Hepatocyte (in vitro differentiated cells): Measurements from ENCODE around the gene VAV3. TPM values are rescaled to one million over a fixed set of nuclear protein-coding genes. Genes with fewer than 3 reads are reported as not detected.

ENCODE experiments used
- DNase-seq: peaks from one replicate; pipeline ENCODE4 v3.0.0-alpha.2; 2016; ENCODE audit warnings: low spot score
- H2AFZ ChIP-seq: fragments of 200-600 bp; sonication (generic); 2 replicates; pipeline ENCODE4 v1.6.0; 2016; ENCODE audit warnings: antibody characterized with exemption, mild to moderate bottlenecking
- H3K27ac ChIP-seq: fragments of 200-600 bp; sonication (generic); 2 replicates; pipeline ENCODE4 v1.5.1; 2016; ENCODE audit warnings: mild to moderate bottlenecking
- H3K27me3 ChIP-seq: fragments of 200-600 bp; sonication (generic); 2 replicates; pipeline ENCODE4 v1.6.1; 2016
- H3K36me3 ChIP-seq: fragments of 200-600 bp; sonication (generic); replicated peaks from 2 replicates; pipeline ENCODE4 v1.5.1; 2016; ENCODE audit warnings: low read depth; ENCODE audit not compliant: insufficient read depth
- H3K4me1 ChIP-seq: fragments of 200-600 bp; sonication (generic); 2 replicates; pipeline ENCODE4 v1.5.1; 2016; ENCODE audit warnings: mild to moderate bottlenecking, moderate library complexity; ENCODE audit not compliant: insufficient read depth
- H3K4me2 ChIP-seq: fragments of 200-600 bp; sonication (generic); 2 replicates; pipeline ENCODE4 v1.6.0; 2016
- H3K4me3 ChIP-seq: fragments of 200-600 bp; sonication (generic); 2 replicates; pipeline ENCODE4 v1.5.1; 2016; ENCODE audit warnings: mild to moderate bottlenecking
- H3K79me2 ChIP-seq: fragments of 200-600 bp; sonication (generic); 2 replicates; pipeline ENCODE4 v1.6.0; 2017; ENCODE audit warnings: mild to moderate bottlenecking
- H3K9me2 ChIP-seq: fragments of 200-600 bp; sonication (generic); replicated peaks from 2 replicates; pipeline ENCODE4 v1.6.0; 2017; ENCODE audit warnings: mild to moderate bottlenecking; ENCODE audit not compliant: insufficient read depth
- H3K9me3 ChIP-seq: fragments of 200-600 bp; sonication (generic); 2 replicates; pipeline ENCODE4 v1.5.1; 2016; ENCODE audit warnings: low read depth, mild to moderate bottlenecking
- H4K20me1 ChIP-seq: fragments of 200-600 bp; sonication (generic); 2 replicates; pipeline ENCODE4 v1.6.0; 2016; ENCODE audit warnings: mild to moderate bottlenecking; ENCODE audit not compliant: insufficient read depth, poor library complexity, severe bottlenecking
- EZH2 ChIP-seq: fragments of 200-600 bp; sonication (generic); IDR thresholded peaks from 2 replicates; pipeline ENCODE4 v1.6.1; 2016; ENCODE audit warnings: antibody characterized with exemption, mild to moderate bottlenecking, borderline replicate concordance
- EZH2phosphoT487 ChIP-seq: fragments of 200-600 bp; sonication (generic); IDR thresholded peaks from one replicate; pipeline ENCODE4 v1.6.1; 2018; ENCODE audit warnings: antibody characterized with exemption, mild to moderate bottlenecking, low read depth, moderate library complexity; ENCODE audit not compliant: unreplicated experiment, severe bottlenecking
- WGBS: methylation state at CpG from one replicate; pipeline ENCODE4 v1.1.6; 2016; ENCODE audit warnings: low lambda C conversion rate; ENCODE audit errors: missing lambda C conversion rate; 5-methylcytosine and 5-hydroxymethylcytosine counted together
- polyA plus RNA-seq: library from polyadenylated mRNA; unstranded; fragments of >200 nt; fragmentation: Nextera tagmentation; extraction: Ambion mirVana; gene quantifications from 2 replicates; pipeline ENCODE4 v1.2.1, GENCODE V29; 2016
- total RNA-seq: library from RNA; depleted of rRNA; stranded (reverse); fragments of >200 nt; gene quantifications from 2 replicates; pipeline ENCODE4 v1.2.3, GENCODE V29; 2014
- TF ChIP-seq, protein P1 (sequence below): fragments of 200-600 bp; sonication (generic); IDR thresholded peaks from 2 replicates; pipeline ENCODE4 v1.5.1; 2016; ENCODE audit warnings: antibody characterized with exemption, mild to moderate bottlenecking; ENCODE audit not compliant: poor library complexity

The VAV3 gene
- total and polyA plus RNA-seq, 2 experiments from 2014 or later = 12.3 to 40.5 TPM

DNA sequence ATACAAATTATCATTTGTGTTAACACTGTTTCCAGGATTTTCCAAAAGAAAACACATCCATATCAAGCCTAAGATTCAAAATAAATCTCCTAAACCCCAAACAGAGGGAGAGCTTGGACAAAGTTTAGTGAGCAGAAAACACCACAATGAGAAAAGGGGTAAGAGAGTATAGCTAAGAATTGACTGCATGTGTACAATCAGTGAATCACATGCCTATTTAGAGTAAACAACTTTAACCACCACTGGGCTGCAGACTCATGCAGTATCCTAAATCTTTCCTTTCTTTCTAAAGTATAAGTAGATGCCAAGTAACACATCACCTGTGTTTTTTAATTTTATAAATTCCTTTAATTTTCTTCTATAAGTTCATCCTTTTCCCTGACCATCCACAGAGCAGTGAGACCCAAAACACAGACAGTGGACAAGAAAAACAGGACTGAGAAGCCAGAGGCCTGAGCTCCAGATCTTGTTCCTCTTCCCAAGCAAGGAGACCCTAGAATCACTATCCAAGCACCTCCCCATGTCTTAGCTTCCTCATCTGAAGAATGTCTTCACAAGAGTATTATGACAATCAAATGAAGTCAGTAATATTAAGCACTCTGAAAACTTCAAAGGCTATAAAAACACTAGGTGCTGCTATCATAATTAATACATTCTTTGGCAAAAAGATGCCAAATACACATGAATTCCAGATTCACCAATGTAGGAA lies 93.1 kb downstream of the VAV3 start:
- H3K9me3 ChIP-seq = no peaks in the 10 kb centered on the region
- no peaks in the 10 kb centered on the region for H3K27me3 ChIP-seq
- no peak overlapping the region for H3K4me2 ChIP-seq
- H3K27ac ChIP-seq = no peak overlapping the region
- no peaks in the 10 kb centered on the region for H3K79me2 ChIP-seq
- H3K4me1 ChIP-seq = no peaks in the 10 kb centered on the region
- no peaks in the 10 kb centered on the region for H3K36me3 ChIP-seq
- no peaks in the 10 kb centered on the region for H3K9me2 ChIP-seq
- H4K20me1 ChIP-seq = no peaks in the 10 kb centered on the region
- no peak for DNase-seq
- TF ChIP-seq EZH2 = no peak
- TF ChIP-seq EZH2phosphoT487 = no peak
- TF ChIP-seq, protein P1, sequence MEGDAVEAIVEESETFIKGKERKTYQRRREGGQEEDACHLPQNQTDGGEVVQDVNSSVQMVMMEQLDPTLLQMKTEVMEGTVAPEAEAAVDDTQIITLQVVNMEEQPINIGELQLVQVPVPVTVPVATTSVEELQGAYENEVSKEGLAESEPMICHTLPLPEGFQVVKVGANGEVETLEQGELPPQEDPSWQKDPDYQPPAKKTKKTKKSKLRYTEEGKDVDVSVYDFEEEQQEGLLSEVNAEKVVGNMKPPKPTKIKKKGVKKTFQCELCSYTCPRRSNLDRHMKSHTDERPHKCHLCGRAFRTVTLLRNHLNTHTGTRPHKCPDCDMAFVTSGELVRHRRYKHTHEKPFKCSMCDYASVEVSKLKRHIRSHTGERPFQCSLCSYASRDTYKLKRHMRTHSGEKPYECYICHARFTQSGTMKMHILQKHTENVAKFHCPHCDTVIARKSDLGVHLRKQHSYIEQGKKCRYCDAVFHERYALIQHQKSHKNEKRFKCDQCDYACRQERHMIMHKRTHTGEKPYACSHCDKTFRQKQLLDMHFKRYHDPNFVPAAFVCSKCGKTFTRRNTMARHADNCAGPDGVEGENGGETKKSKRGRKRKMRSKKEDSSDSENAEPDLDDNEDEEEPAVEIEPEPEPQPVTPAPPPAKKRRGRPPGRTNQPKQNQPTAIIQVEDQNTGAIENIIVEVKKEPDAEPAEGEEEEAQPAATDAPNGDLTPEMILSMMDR = no peak
- no peak overlapping the region for H3K4me3 ChIP-seq
- H2AFZ ChIP-seq = no peak overlapping the region

DNA sequence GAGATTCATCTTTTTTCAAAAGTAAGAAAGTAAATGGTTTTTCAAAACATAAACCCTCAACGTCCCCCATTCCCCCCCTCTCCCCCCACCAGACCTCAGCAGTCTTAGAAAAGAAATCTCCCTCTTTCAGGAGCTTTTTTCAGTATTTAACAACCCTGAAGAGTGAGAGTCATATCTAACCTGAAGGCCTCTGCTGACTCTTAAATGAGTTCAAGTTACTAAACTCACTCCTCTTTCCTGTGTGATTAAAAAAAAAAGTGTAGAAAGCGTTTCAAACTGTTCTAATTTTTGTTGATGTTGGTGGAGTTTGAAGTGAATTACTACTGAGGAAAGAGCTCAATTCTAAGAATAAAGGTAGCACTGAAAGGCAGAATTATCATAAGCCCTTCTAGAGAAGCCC lies 93.7 kb downstream of the VAV3 start:
- no peak overlapping the region for H3K4me2 ChIP-seq
- TF ChIP-seq, protein P1 = no peak
- TF ChIP-seq EZH2 = no peak
- no peak for TF ChIP-seq EZH2phosphoT487
- no peaks in the 10 kb centered on the region for H3K79me2 ChIP-seq
- 42% methylated on average over 2 of the region's 2 CpGs for WGBS
- no peak overlapping the region for H3K27ac ChIP-seq
- no peak overlapping the region for H3K4me3 ChIP-seq
- H3K27me3 ChIP-seq = no peaks in the 10 kb centered on the region
- H3K4me1 ChIP-seq = no peaks in the 10 kb centered on the region
- H3K36me3 ChIP-seq = no peaks in the 10 kb centered on the region
- DNase-seq = no peak
- H2AFZ ChIP-seq = no peak overlapping the region
- H4K20me1 ChIP-seq = no peaks in the 10 kb centered on the region
- no peaks in the 10 kb centered on the region for H3K9me3 ChIP-seq
- H3K9me2 ChIP-seq = no peaks in the 10 kb centered on the region

GRCh38 chr1:107870696-107871095 lies 94.3 kb downstream of the VAV3 start:
- no peaks in the 10 kb centered on the region for H3K79me2 ChIP-seq
- no peak overlapping the region for H2AFZ ChIP-seq
- no peaks in the 10 kb centered on the region for H3K4me1 ChIP-seq
- H3K27ac ChIP-seq = no peak overlapping the region
- H3K9me3 ChIP-seq = no peaks in the 10 kb centered on the region
- H3K9me2 ChIP-seq = no peaks in the 10 kb centered on the region
- H3K4me3 ChIP-seq = no peak overlapping the region
- TF ChIP-seq EZH2 = no peak
- TF ChIP-seq, protein P1 = no peak
- TF ChIP-seq EZH2phosphoT487 = no peak
- no peak overlapping the region for H3K4me2 ChIP-seq
- 89% methylated on average over 3 of the region's 3 CpGs for WGBS
- H4K20me1 ChIP-seq = no peaks in the 10 kb centered on the region
- H3K27me3 ChIP-seq = no peaks in the 10 kb centered on the region
- DNase-seq = no peak
- no peaks in the 10 kb centered on the region for H3K36me3 ChIP-seq
